HepG2 (cell line): ENCODE results near the gene TXN2. TPM values are rescaled to one million over a fixed set of nuclear protein-coding genes. Genes with fewer than 3 reads are reported as not detected.

Experiments
- ATAC-seq: fragments of 200-7000 bp; cut with Tn5 transposase; 3 replicates; pipeline ENCODE4 v1.9.1; 2020; ENCODE audit warnings: mild to moderate bottlenecking, moderate library complexity
- BruUV-seq: library from RNA; stranded (reverse); fragments of 400-500 nt; replicated peaks from 2 replicates; lab custom pipeline; 2021; lab: Mats Ljungman, UMichigan
- CTCF ChIA-PET: fragments of 300-600 bp; formaldehyde crosslinking; extraction: SDS; loops from one replicate; lab custom pipeline; 2021; ENCODE audit warnings: low total read pairs, inconsistent platforms, low intra/inter-chr PET ratio; lab: Yijun Ruan, JAX
- POLR2A ChIA-PET: fragments of 350-600 bp; sonication (Branson Sonifier 250); formaldehyde crosslinking; loops from one replicate; lab custom pipeline; 2020; ENCODE audit warnings: antibody characterized with exemption, inconsistent platforms; lab: Yijun Ruan, JAX
- DNase-seq: peaks from one replicate; pipeline ENCODE4 v3.0.0-alpha.2; 2015; ENCODE audit warnings: low spot score
- FAIRE-seq: peaks from 3 replicates; lab custom pipeline; 2011; peaks lifted over from hg19 to GRCh38; lab: Jason Lieb, UNC
- H2AFZ ChIP-seq: one replicate; pipeline ENCODE4 v1.6.1; 2011; ENCODE audit warnings: low read length, inconsistent platforms
- H3K27ac ChIP-seq: fragments of 300-600 bp; 3 replicates; pipeline ENCODE4 v1.8.0; 2011; ENCODE audit warnings: mixed run types, mild to moderate bottlenecking, mixed read lengths, low read length, inconsistent platforms; ENCODE audit not compliant: insufficient read depth; ENCODE audit errors: extremely low read length
- H3K27me3 ChIP-seq, 2 experiments: fragments of 200-600 bp in 1 of 2; 2 replicates in 1 of 2; 3 replicates in 1 of 2; pipeline versions ENCODE4 v1.6.0 to v1.8.0; 2011; ENCODE audit warnings: low read length in 2 of 2, mild to moderate bottlenecking in 2 of 2, moderate library complexity in 2 of 2, inconsistent platforms in 1 of 2; ENCODE audit not compliant: insufficient read depth in 2 of 2, control insufficient read depth in 1 of 2
- H3K36me3 ChIP-seq, 2 experiments: fragments of 200-600 bp in 1 of 2; replicated peaks in 1 of 2; 2 replicates in 1 of 2; 3 replicates in 1 of 2; pipeline versions ENCODE4 v1.5.1 to v1.8.0; 2011; ENCODE audit warnings: low read length in 2 of 2, inconsistent platforms in 1 of 2; ENCODE audit not compliant: insufficient read depth in 2 of 2, control insufficient read depth in 1 of 2
- H3K4me1 ChIP-seq: 2 replicates; pipeline ENCODE4 v1.5.1; 2012; ENCODE audit warnings: low read length, inconsistent platforms; ENCODE audit not compliant: insufficient read depth
- H3K4me2 ChIP-seq: 2 replicates; pipeline ENCODE4 v1.6.0; 2011; ENCODE audit warnings: low read depth, low read length, inconsistent platforms
- H3K4me3 ChIP-seq, 3 experiments: fragments of 200-600 bp in 1 of 3; sonication (generic), shearing (Covaris generic) in 1 of 3; replicated peaks in 1 of 3; 2 replicates each; pipeline ENCODE4 v1.5.1; 2011 to 2016; ENCODE audit warnings: low read length in 3 of 3, inconsistent platforms in 2 of 3, low read depth in 2 of 3, mild to moderate bottlenecking in 2 of 3, control low read depth in 1 of 3, mixed read lengths in 1 of 3; ENCODE audit not compliant: insufficient read depth in 1 of 3
- H3K79me2 ChIP-seq: one replicate; pipeline ENCODE4 v1.6.1; 2011; ENCODE audit warnings: low read length, inconsistent platforms; ENCODE audit not compliant: insufficient read depth
- H3K9ac ChIP-seq: 2 replicates; pipeline ENCODE4 v1.6.0; 2011; ENCODE audit warnings: mild to moderate bottlenecking, low read depth, low read length, inconsistent platforms; ENCODE audit not compliant: insufficient read depth
- H3K9me3 ChIP-seq: 2 replicates; pipeline ENCODE4 v1.5.1; 2012; ENCODE audit warnings: mild to moderate bottlenecking, low read length
- H4K20me1 ChIP-seq: 2 replicates; pipeline ENCODE4 v1.6.0; 2011; ENCODE audit warnings: inconsistent platforms, mild to moderate bottlenecking, low read length, moderate library complexity; ENCODE audit not compliant: insufficient read depth
- HOXA9 ChIP-seq: sonication (generic); formaldehyde crosslinking; IDR thresholded peaks from 2 replicates; pipeline ENCODE4 v1.8.1; 2022; ENCODE audit warnings: missing genetic modification reagents, mild to moderate bottlenecking, moderate library complexity, borderline replicate concordance
- NCOA1 ChIP-seq: sonication (generic); formaldehyde crosslinking; IDR thresholded peaks from 2 replicates; pipeline ENCODE4 v1.9.0; 2021; ENCODE audit warnings: missing genetic modification reagents
- TERF1 ChIP-seq: sonication (generic); formaldehyde crosslinking; IDR thresholded peaks from 2 replicates; pipeline ENCODE4 v1.8.0; 2022; ENCODE audit warnings: mild to moderate bottlenecking, missing genetic modification reagents, moderate library complexity
- ZBTB40 ChIP-seq, 2 experiments: fragments of 450-650 bp in 1 of 2; sonication (generic) in 1 of 2; formaldehyde crosslinking in 1 of 2; IDR thresholded peaks; 2 replicates each; pipeline versions ENCODE4 v1.6.1 to v1.8.0; 2016 to 2022; ENCODE audit warnings: antibody characterized with exemption in 1 of 2, mild to moderate bottlenecking in 1 of 2, missing genetic modification reagents in 1 of 2
- ZNF768 ChIP-seq: sonication (generic); formaldehyde crosslinking; IDR thresholded peaks from 2 replicates; pipeline ENCODE4 v1.4.0; 2020; ENCODE audit warnings: missing genetic modification reagents
- ZNF850 ChIP-seq: sonication (generic); formaldehyde crosslinking; conservative IDR thresholded peaks from 2 replicates; pipeline ENCODE4 v1.9.0; 2021; ENCODE audit warnings: mild to moderate bottlenecking, missing genetic modification reagents
- WGBS: methylation state at CpG from one replicate; pipeline ENCODE4 v1.1.6; 2017; ENCODE audit warnings: low lambda C conversion rate; 5-methylcytosine and 5-hydroxymethylcytosine counted together
- in situ Hi-C: cut with HindIII; loops from 2 replicates; pipeline ENCODE4 v1.10.0; 2017; ENCODE audit warnings: low pct_unique_long_range_greater_than_20kb; ENCODE audit not compliant: extremely low pct_ligation_motif_present
- intact Hi-C: fragments of 100-400 bp; cut with micrococcal nuclease; formaldehyde crosslinking; loops from one replicate; pipeline ENCODE4 v1.10.0; 2022; ENCODE audit not compliant: unreplicated experiment
- polyA plus RNA-seq, 8 experiments: library from polyadenylated mRNA; depleted of rRNA in 3 of 8; stranded (reverse) in 7 of 8; unstranded in 1 of 8; fragments of >200 nt; fragmentation: Illumina TruSeq in 4 of 8; extraction: Trizol in 4 of 8; gene quantifications; 2 replicates each; pipeline versions ENCODE4 v1.2.1 to v1.2.3, GENCODE V29; 2011 to 2016; ENCODE audit warnings: low read depth in 4 of 8, missing spikeins in 1 of 8, mixed read lengths in 1 of 8; ENCODE audit not compliant: insufficient read depth in 1 of 8
- total RNA-seq, 5 experiments: library from RNA; depleted of rRNA; stranded (reverse); fragments of >200 nt; fragmentation: Illumina TruSeq; extraction: Trizol; gene quantifications; 2 replicates each; pipeline ENCODE4 v1.2.3, GENCODE V29; 2016; ENCODE audit warnings: low read depth in 1 of 5
- TF ChIP-seq, protein P1 (sequence below): sonication (generic); formaldehyde crosslinking; IDR thresholded peaks from 2 replicates; pipeline ENCODE4 v1.9.0; 2021; ENCODE audit warnings: missing genetic modification reagents, mild to moderate bottlenecking, borderline replicate concordance
- TF ChIP-seq, protein P2 (sequence below): sonication (generic); formaldehyde crosslinking; IDR thresholded peaks from 2 replicates; pipeline ENCODE4 v1.4.0; 2020; ENCODE audit warnings: missing genetic modification reagents, mild to moderate bottlenecking, borderline replicate concordance

The TXN2 gene
- total and polyA plus RNA-seq, 2 of the 13 experiments (the other 11 are each of a cell fraction or from before 2014, with no cell fraction given): 41.4 to 109 TPM

GRCh38 chr22:36417281-36417686 is 64.2 kb downstream of the TXN2 start:
- no TSS peak for BruUV-seq
- no peak overlapping the region for H2AFZ ChIP-seq
- H3K4me3 ChIP-seq: no peak overlapping the region
- no peak overlapping the region for H3K9ac ChIP-seq
- H3K4me2 ChIP-seq: no peak overlapping the region
- no peaks in the 10 kb centered on the region for H3K36me3 ChIP-seq
- H3K9me3 ChIP-seq: no peaks in the 10 kb centered on the region
- H4K20me1 ChIP-seq: no peaks in the 10 kb centered on the region
- peaks cover 77% of the 10 kb centered on the region for H3K4me1 ChIP-seq
- H3K27ac ChIP-seq: peak overlapping the region; percentile 48
- intact Hi-C loops (no loop called here), in situ Hi-C loops (no loop called here)
- ATAC-seq: no peak
- no peaks in the 10 kb centered on the region for H3K79me2 ChIP-seq
- WGBS: 88% methylated on average over 9 of the region's 9 CpGs
- H3K27me3 ChIP-seq: no peaks in the 10 kb centered on the region
- ChIA-PET POLR2A (interaction anchor here (1.0 to 1.1 kb wide), 2 partner anchors 16 to 18 kb away, joined by 3 read pairs; no protein-coding TSS in a partner anchor), CTCF (no interaction called here)
- no peak for DNase-seq
- FAIRE-seq: no peak
- TF ChIP-seq NCOA1 (CRISPR knock-in tag): no peak
- no peak for TF ChIP-seq ZBTB40 (IDR thresholded peaks at IDR 0.05)
- TF ChIP-seq ZBTB40 (CRISPR knock-in tag; IDR thresholded peaks at IDR 0.05): no peak
- TF ChIP-seq ZNF850: no peak
- TF ChIP-seq, protein P1, sequence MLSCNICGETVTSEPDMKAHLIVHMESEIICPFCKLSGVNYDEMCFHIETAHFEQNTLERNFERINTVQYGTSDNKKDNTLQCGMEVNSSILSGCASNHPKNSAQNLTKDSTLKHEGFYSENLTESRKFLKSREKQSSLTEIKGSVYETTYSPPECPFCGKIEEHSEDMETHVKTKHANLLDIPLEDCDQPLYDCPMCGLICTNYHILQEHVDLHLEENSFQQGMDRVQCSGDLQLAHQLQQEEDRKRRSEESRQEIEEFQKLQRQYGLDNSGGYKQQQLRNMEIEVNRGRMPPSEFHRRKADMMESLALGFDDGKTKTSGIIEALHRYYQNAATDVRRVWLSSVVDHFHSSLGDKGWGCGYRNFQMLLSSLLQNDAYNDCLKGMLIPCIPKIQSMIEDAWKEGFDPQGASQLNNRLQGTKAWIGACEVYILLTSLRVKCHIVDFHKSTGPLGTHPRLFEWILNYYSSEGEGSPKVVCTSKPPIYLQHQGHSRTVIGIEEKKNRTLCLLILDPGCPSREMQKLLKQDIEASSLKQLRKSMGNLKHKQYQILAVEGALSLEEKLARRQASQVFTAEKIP (CRISPR knock-in tag): no peak
- TF ChIP-seq ZNF768 (CRISPR knock-in tag): peak; percentile 95
- no peak for TF ChIP-seq TERF1 (CRISPR knock-in tag)
- TF ChIP-seq, protein P2, sequence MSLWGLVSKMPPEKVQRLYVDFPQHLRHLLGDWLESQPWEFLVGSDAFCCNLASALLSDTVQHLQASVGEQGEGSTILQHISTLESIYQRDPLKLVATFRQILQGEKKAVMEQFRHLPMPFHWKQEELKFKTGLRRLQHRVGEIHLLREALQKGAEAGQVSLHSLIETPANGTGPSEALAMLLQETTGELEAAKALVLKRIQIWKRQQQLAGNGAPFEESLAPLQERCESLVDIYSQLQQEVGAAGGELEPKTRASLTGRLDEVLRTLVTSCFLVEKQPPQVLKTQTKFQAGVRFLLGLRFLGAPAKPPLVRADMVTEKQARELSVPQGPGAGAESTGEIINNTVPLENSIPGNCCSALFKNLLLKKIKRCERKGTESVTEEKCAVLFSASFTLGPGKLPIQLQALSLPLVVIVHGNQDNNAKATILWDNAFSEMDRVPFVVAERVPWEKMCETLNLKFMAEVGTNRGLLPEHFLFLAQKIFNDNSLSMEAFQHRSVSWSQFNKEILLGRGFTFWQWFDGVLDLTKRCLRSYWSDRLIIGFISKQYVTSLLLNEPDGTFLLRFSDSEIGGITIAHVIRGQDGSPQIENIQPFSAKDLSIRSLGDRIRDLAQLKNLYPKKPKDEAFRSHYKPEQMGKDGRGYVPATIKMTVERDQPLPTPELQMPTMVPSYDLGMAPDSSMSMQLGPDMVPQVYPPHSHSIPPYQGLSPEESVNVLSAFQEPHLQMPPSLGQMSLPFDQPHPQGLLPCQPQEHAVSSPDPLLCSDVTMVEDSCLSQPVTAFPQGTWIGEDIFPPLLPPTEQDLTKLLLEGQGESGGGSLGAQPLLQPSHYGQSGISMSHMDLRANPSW (CRISPR knock-in tag): no peak
- TF ChIP-seq HOXA9 (CRISPR knock-in tag): no peak
